ENCODE results near the gene CEMP1. TPM values are rescaled to one million over a fixed set of nuclear protein-coding genes. Genes with fewer than 3 reads are reported as not detected.
A peak's percentile ranks its signal among the peaks of the same experiment; 100 is the strongest.

The CEMP1 gene
- total RNA-seq, 1 experiment from 2014 or later: 0.15 TPM

- TF ChIP-seq, protein P1, sequence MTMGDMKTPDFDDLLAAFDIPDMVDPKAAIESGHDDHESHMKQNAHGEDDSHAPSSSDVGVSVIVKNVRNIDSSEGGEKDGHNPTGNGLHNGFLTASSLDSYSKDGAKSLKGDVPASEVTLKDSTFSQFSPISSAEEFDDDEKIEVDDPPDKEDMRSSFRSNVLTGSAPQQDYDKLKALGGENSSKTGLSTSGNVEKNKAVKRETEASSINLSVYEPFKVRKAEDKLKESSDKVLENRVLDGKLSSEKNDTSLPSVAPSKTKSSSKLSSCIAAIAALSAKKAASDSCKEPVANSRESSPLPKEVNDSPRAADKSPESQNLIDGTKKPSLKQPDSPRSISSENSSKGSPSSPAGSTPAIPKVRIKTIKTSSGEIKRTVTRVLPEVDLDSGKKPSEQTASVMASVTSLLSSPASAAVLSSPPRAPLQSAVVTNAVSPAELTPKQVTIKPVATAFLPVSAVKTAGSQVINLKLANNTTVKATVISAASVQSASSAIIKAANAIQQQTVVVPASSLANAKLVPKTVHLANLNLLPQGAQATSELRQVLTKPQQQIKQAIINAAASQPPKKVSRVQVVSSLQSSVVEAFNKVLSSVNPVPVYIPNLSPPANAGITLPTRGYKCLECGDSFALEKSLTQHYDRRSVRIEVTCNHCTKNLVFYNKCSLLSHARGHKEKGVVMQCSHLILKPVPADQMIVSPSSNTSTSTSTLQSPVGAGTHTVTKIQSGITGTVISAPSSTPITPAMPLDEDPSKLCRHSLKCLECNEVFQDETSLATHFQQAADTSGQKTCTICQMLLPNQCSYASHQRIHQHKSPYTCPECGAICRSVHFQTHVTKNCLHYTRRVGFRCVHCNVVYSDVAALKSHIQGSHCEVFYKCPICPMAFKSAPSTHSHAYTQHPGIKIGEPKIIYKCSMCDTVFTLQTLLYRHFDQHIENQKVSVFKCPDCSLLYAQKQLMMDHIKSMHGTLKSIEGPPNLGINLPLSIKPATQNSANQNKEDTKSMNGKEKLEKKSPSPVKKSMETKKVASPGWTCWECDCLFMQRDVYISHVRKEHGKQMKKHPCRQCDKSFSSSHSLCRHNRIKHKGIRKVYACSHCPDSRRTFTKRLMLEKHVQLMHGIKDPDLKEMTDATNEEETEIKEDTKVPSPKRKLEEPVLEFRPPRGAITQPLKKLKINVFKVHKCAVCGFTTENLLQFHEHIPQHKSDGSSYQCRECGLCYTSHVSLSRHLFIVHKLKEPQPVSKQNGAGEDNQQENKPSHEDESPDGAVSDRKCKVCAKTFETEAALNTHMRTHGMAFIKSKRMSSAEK (CRISPR knock-in tag; IDR thresholded peaks at IDR 0.05; ENCODE audit: borderline replicate concordance): no peak
- TF ChIP-seq, protein P2, sequence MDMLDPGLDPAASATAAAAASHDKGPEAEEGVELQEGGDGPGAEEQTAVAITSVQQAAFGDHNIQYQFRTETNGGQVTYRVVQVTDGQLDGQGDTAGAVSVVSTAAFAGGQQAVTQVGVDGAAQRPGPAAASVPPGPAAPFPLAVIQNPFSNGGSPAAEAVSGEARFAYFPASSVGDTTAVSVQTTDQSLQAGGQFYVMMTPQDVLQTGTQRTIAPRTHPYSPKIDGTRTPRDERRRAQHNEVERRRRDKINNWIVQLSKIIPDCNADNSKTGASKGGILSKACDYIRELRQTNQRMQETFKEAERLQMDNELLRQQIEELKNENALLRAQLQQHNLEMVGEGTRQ (CRISPR knock-in tag; IDR thresholded peaks at IDR 0.05): peak; percentile 97
- TF ChIP-seq ZBTB21 (CRISPR knock-in tag; IDR thresholded peaks at IDR 0.05; ENCODE audit: borderline replicate concordance): peak; percentile 52; the same call in 1 of the 2 replicates
- TF ChIP-seq, protein P3, sequence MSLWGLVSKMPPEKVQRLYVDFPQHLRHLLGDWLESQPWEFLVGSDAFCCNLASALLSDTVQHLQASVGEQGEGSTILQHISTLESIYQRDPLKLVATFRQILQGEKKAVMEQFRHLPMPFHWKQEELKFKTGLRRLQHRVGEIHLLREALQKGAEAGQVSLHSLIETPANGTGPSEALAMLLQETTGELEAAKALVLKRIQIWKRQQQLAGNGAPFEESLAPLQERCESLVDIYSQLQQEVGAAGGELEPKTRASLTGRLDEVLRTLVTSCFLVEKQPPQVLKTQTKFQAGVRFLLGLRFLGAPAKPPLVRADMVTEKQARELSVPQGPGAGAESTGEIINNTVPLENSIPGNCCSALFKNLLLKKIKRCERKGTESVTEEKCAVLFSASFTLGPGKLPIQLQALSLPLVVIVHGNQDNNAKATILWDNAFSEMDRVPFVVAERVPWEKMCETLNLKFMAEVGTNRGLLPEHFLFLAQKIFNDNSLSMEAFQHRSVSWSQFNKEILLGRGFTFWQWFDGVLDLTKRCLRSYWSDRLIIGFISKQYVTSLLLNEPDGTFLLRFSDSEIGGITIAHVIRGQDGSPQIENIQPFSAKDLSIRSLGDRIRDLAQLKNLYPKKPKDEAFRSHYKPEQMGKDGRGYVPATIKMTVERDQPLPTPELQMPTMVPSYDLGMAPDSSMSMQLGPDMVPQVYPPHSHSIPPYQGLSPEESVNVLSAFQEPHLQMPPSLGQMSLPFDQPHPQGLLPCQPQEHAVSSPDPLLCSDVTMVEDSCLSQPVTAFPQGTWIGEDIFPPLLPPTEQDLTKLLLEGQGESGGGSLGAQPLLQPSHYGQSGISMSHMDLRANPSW (CRISPR knock-in tag; conservative IDR thresholded peaks at IDR 0.05; ENCODE audit: low read depth): no peak
- TF ChIP-seq NFYB (CRISPR knock-in tag; conservative IDR thresholded peaks at IDR 0.05; ENCODE audit: low read depth): no peak
- TF ChIP-seq MYBL2 (CRISPR knock-in tag; IDR thresholded peaks at IDR 0.05): peak; percentile 86; the same call in 1 of the 2 replicates
- TF ChIP-seq, protein P4, sequence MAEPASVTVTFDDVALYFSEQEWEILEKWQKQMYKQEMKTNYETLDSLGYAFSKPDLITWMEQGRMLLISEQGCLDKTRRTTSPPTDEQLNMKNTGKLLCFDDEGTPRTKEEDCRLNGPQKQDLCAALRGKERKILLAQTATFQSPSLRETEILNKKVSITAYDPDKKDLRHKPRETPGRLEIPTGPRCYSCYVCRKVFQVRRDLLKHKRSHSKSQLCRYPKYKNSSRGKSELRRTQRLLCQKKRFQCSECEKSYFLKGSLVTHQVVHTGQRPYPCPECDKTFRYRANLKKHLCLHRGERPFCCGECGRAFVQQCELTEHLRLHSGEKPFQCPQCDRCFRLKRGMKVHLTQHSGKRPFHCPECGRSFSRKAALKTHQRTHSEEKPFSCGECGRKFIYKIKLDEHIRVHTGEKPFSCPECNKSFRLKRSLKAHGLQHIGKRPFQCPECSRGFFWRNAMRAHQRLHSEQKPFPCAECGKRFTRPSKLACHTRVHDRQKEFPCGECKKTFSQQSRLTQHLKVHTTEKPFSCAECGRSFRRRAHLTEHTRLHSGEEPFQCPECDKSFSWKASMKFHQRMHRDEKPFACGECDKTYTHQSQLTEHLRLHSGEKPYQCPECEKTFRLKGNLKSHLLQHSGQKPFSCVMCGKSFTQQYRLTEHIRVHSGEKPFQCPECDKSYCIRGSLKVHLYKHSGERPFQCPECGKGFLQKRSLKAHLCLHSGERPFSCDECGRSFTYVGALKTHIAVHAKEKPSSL (CRISPR knock-in tag; conservative IDR thresholded peaks at IDR 0.05): 0 out of 2 replicates have a peak, but pooled peaks have one; percentile 33
- TF ChIP-seq NFATC4 (CRISPR knock-in tag; IDR thresholded peaks at IDR 0.05): peak; percentile 82; the same call in 1 of the 2 replicates
- no peak for TF ChIP-seq ARID4B (CRISPR knock-in tag; IDR thresholded peaks at IDR 0.05; ENCODE audit: borderline replicate concordance)
- no peak for TF ChIP-seq HMGXB4 (CRISPR knock-in tag; IDR thresholded peaks at IDR 0.05)
- TF ChIP-seq MLX (CRISPR knock-in tag; IDR thresholded peaks at IDR 0.05): no peak
- TF ChIP-seq ATF2 (CRISPR knock-in tag; IDR thresholded peaks at IDR 0.05; ENCODE audit: borderline replicate concordance, low read depth): no peak
- TF ChIP-seq E2F5 (CRISPR knock-in tag; IDR thresholded peaks at IDR 0.05): 0 out of 2 replicates have a peak, but pooled peaks have one; percentile 33
- no peak for TF ChIP-seq SMAD4 (CRISPR knock-in tag; IDR thresholded peaks at IDR 0.05)
- no peak for TF ChIP-seq GABPB1 (CRISPR knock-in tag; IDR thresholded peaks at IDR 0.05)
- TF ChIP-seq RORB (CRISPR knock-in tag; IDR thresholded peaks at IDR 0.05): no peak
- TF ChIP-seq TEAD4 (CRISPR knock-in tag; IDR thresholded peaks at IDR 0.05): no peak
These were observed 11.0 kb downstream of the CEMP1 start, which contains the start of gene AMDHD2 (continued) for GRCh38 chr16:2520097-2520783.
